GM10248 (cell line): ENCODE results near the gene DLG2.
A peak's percentile ranks its signal among the peaks of the same experiment; 100 is the strongest.

Experiments used
- CTCF ChIA-PET: fragments of 300-600 bp; sonication (Branson Sonifier 250); formaldehyde crosslinking; extraction: SDS; loops from one replicate; lab custom pipeline; 2021; ENCODE audit warnings: antibody characterized with exemption; lab: Yijun Ruan, JAX
- POLR2A ChIA-PET: fragments of 350-650 bp; sonication (Branson Sonifier 250); formaldehyde crosslinking; extraction: SDS; loops from one replicate; lab custom pipeline; 2020; ENCODE audit warnings: antibody characterized with exemption; lab: Yijun Ruan, JAX
- DNase-seq: peaks from one replicate; pipeline ENCODE4 v3.0.0; 2012; ENCODE audit errors: extremely low spot score
- TF ChIP-seq, protein P1 (sequence below): IDR thresholded peaks from 2 replicates; pipeline ENCODE4 v1.5.1; 2012; ENCODE audit warnings: mild to moderate bottlenecking, low read depth; ENCODE audit errors: extremely low read depth, missing control alignments, control extremely low read depth

The DLG2 gene

DNA sequence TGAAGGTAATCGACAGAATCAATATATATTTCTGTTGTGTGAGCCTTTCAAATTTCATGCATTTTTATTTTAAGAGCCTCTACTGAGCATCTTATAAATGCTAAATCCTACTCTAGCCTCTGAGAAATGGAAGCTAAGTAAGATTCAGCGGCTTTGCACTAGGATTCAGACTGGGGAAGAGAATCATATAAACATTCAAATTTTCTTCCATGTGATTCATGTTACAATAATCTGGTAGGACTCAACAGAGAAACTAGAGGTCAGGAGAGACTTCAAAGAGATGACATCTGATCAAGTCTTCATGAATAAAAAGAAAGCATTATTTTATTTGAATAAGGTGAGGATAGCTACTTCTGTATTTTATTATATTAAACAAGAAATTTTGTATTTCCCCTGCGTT lies 538.9 kb downstream of the DLG2 start:
- POLR2A ChIA-PET: no interaction called here
- CTCF ChIA-PET: interaction anchor here (0.9 to 1.6 kb wide), 5 partner anchors 8 to 22 kb away, joined by 3 to 5 read pairs (median 3); no protein-coding TSS in a partner anchor

DNA sequence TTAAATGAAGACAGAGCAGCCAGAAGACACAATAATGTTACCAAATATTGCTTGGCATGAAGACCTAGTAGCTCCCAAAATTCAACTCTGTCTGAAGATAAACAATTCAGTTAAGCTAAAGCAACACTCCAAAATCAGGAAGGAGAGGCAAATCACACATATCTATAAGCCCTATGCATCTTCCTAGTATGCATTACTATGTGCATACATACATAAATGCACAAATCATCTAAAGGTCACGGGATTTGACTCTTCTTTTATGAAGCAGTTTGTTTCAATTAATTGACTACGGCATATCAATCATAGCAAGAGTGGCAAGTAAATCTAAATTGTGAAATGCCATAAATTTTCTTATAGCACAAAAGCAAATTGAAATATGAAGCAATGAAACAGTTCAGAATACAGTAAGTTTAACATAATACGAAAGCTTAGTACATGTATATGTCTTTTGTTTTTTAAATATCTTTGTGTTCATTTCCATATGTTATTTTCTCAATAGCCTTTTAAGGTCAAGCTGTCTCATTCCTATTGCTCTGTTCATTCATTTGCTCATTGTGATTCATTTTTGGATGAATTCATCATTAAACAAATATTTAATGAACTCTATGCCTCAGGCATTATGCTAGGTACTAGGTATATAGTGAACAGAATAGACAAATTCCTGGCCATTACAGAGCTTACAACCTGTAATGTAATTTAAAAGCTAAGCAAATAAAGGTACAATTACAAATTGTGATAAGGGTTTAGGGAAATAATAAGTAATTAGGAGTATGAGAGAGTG lies 540.5 kb downstream of the DLG2 start:
- no peak for DNase-seq
- ChIA-PET CTCF (interaction anchor here (0.7 to 1.3 kb wide), 2 partner anchors 10 to 170 kb away, joined by 3 read pairs; no protein-coding TSS in a partner anchor), POLR2A (interaction anchor here (0.7 kb wide), 1 partner anchor 12 kb away, joined by 4 read pairs; no protein-coding TSS in a partner anchor)
- TF ChIP-seq, protein P1, sequence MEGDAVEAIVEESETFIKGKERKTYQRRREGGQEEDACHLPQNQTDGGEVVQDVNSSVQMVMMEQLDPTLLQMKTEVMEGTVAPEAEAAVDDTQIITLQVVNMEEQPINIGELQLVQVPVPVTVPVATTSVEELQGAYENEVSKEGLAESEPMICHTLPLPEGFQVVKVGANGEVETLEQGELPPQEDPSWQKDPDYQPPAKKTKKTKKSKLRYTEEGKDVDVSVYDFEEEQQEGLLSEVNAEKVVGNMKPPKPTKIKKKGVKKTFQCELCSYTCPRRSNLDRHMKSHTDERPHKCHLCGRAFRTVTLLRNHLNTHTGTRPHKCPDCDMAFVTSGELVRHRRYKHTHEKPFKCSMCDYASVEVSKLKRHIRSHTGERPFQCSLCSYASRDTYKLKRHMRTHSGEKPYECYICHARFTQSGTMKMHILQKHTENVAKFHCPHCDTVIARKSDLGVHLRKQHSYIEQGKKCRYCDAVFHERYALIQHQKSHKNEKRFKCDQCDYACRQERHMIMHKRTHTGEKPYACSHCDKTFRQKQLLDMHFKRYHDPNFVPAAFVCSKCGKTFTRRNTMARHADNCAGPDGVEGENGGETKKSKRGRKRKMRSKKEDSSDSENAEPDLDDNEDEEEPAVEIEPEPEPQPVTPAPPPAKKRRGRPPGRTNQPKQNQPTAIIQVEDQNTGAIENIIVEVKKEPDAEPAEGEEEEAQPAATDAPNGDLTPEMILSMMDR: no peak

More for the DNA sequence above, 538.9 kb downstream of the DLG2 start:
- TF ChIP-seq, protein P1: no peak
- no peak for DNase-seq

GRCh38 chr11:85076535-85077330 lies 550.4 kb downstream of the DLG2 start:
- POLR2A ChIA-PET: no interaction called here
- no peak for DNase-seq
- TF ChIP-seq, protein P1: no peak
- CTCF ChIA-PET: interaction anchor here (1.4 to 1.7 kb wide), 2 partner anchors 9 to 12 kb away, joined by 3 to 5 read pairs; no protein-coding TSS in a partner anchor

- peak; percentile 5 for DNase-seq
- CTCF ChIA-PET: no interaction called here
- TF ChIP-seq, protein P1: no peak
- POLR2A ChIA-PET: no interaction called here
Observed at GRCh38 chr11:85062659-85063058, 564.5 kb downstream of the DLG2 start.

DNA sequence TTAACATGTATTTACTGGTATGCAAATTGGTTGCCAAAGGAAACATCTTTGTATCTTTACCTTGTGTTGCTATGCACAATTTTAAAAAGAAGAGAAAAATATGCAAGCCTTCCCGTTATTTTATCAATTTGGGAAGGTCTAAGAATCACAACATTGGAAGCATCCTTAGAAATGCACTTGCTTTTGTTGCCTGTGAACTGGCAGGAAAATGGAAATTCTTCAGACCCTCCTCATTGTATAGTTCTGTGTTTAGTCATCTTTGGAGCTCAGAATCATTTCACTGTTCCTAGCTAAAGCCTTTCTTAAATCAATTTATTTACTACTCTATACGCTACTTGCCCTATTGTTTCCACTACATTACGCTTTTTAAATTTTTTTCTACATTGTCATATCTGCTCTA lies 574.5 kb downstream of the DLG2 start:
- POLR2A ChIA-PET: no interaction called here
- TF ChIP-seq, protein P1: no peak
- CTCF ChIA-PET: interaction anchor here (1.0 kb wide), 1 partner anchor 9 kb away, joined by 4 read pairs; no protein-coding TSS in a partner anchor
- no peak for DNase-seq

DNA sequence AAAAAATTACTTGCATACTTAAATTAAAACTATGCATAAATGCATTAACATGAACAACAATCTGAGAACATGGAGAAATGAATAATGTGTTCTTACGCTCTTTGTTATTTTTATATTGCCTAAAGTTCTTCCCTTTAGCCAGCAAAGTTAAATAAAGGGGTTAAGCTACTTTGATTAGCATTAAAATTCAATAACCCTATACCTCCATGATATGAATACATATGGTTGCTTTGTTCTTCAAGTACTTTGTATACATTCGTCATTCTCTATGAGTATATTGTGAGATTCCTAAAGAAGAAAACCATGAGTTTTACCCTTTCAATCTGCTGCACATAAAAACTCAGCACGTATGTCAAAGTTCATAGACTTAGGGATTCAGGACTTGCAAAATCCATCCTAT lies 578.3 kb downstream of the DLG2 start:
- no peak for DNase-seq
- TF ChIP-seq, protein P1: no peak
- POLR2A ChIA-PET: no interaction called here
- CTCF ChIA-PET: no interaction called here
